Panc1 (cell line): Measurements from ENCODE around the gene SORL1. TPM values are rescaled to one million over a fixed set of nuclear protein-coding genes. Genes with fewer than 3 reads are reported as not detected.
"Not testable (repeated sequence)": the region's sequence is repeated elsewhere in the genome, so short reads cannot be mapped to it uniquely, and the experiment has no call there.

Experiments
- ATAC-seq: fragments of 200-7000 bp; cut with Tn5 transposase; 2 replicates; pipeline ENCODE4 v1.9.1; 2020; ENCODE audit warnings: mild to moderate bottlenecking, moderate library complexity
- BruUV-seq: library from RNA; stranded (reverse); fragments of 400-500 nt; replicated peaks from 2 replicates; lab custom pipeline; 2021; lab: Mats Ljungman, UMichigan
- CTCF ChIA-PET: fragments of 300-600 bp; sonication (Branson Sonifier 250); formaldehyde crosslinking; loops from one replicate; lab custom pipeline; 2022; ENCODE audit warnings: antibody characterized with exemption; lab: Charles Lee
- POLR2A ChIA-PET: fragments of 300-600 bp; sonication (Branson Sonifier 250); formaldehyde crosslinking; loops from one replicate; lab custom pipeline; 2022; ENCODE audit warnings: antibody characterized with exemption; lab: Charles Lee
- DNase-seq: peaks from one replicate; pipeline ENCODE4 v3.0.0-alpha.2; 2010; ENCODE audit warnings: low read depth, low spot score
- H3K27ac ChIP-seq: 2 replicates; pipeline ENCODE4 v1.5.1; 2011; ENCODE audit warnings: mild to moderate bottlenecking, low read length, inconsistent platforms
- H3K27me3 ChIP-seq: fragments of 200-500 bp; sonication (Bioruptor generic); 2 replicates; pipeline ENCODE4 v1.6.0; 2014; ENCODE audit warnings: low read length, inconsistent platforms; ENCODE audit not compliant: control insufficient read depth, insufficient read depth
- H3K36me3 ChIP-seq: fragments of 200-500 bp; sonication (Bioruptor generic); 2 replicates; pipeline ENCODE4 v1.5.1; 2014; ENCODE audit warnings: inconsistent platforms, mild to moderate bottlenecking, low read length, moderate library complexity; ENCODE audit not compliant: control insufficient read depth, insufficient read depth
- H3K4me1 ChIP-seq: 2 replicates; pipeline ENCODE4 v1.5.1; 2011; ENCODE audit warnings: inconsistent platforms, mild to moderate bottlenecking, low read length, moderate library complexity; ENCODE audit not compliant: control insufficient read depth, insufficient read depth
- H3K4me3 ChIP-seq, 2 experiments: 2 replicates each; pipeline ENCODE4 v1.5.1; 2011 to 2012; ENCODE audit warnings: low read depth in 2 of 2, low read length in 2 of 2, mild to moderate bottlenecking in 2 of 2, inconsistent platforms in 1 of 2, moderate library complexity in 1 of 2
- H3K9me3 ChIP-seq: fragments of 200-500 bp; sonication (Bioruptor generic); 2 replicates; pipeline ENCODE4 v1.5.1; 2014; ENCODE audit warnings: low read depth, mild to moderate bottlenecking, inconsistent platforms, low read length, moderate library complexity; ENCODE audit not compliant: control insufficient read depth, insufficient read depth
- CTCF ChIP-seq: fragments of 450-650 bp; IDR thresholded peaks from 2 replicates; pipeline ENCODE4 v1.5.1; 2017; ENCODE audit warnings: mild to moderate bottlenecking
- POLR2AphosphoS5 ChIP-seq: IDR thresholded peaks from 2 replicates; pipeline ENCODE4 v1.6.1; 2012; ENCODE audit warnings: mild to moderate bottlenecking, low read depth, low read length, moderate library complexity
- SIN3A ChIP-seq: IDR thresholded peaks from 2 replicates; pipeline ENCODE4 v1.6.1; 2012; ENCODE audit warnings: low read depth, mild to moderate bottlenecking, low read length, moderate library complexity, borderline replicate concordance; ENCODE audit not compliant: insufficient read depth
- TCF7L2 ChIP-seq: IDR thresholded peaks from 2 replicates; pipeline ENCODE4 v1.6.1; 2011; ENCODE audit warnings: mild to moderate bottlenecking, low read depth, low read length, inconsistent platforms
- in situ Hi-C: cut with HindIII; loops from 2 replicates; pipeline ENCODE4 v1.10.0; 2016; ENCODE audit warnings: low sequenced_read_pairs, low pct_unique_long_range_greater_than_20kb
- intact Hi-C: fragments of 100-400 bp; cut with micrococcal nuclease; formaldehyde crosslinking; loops from one replicate; pipeline ENCODE4 v1.10.0; 2022; ENCODE audit not compliant: unreplicated experiment
- total RNA-seq: library from RNA; stranded (reverse); gene quantifications from one replicate; pipeline ENCODE4 v1.2.1, GENCODE V29; 2021; ENCODE audit not compliant: unreplicated experiment
- TF ChIP-seq, protein P1 (sequence below), 2 experiments: IDR thresholded peaks; 2 replicates each; pipeline ENCODE4 v1.6.1; 2011 to 2012; ENCODE audit warnings: low read depth in 2 of 2, control low read depth in 1 of 2, low read length in 1 of 2, mild to moderate bottlenecking in 1 of 2, moderate library complexity in 1 of 2; ENCODE audit not compliant: insufficient read depth in 1 of 2

SORL1 gene
- total RNA-seq, 1 experiment from 2014 or later, result 36.3 TPM

DNA sequence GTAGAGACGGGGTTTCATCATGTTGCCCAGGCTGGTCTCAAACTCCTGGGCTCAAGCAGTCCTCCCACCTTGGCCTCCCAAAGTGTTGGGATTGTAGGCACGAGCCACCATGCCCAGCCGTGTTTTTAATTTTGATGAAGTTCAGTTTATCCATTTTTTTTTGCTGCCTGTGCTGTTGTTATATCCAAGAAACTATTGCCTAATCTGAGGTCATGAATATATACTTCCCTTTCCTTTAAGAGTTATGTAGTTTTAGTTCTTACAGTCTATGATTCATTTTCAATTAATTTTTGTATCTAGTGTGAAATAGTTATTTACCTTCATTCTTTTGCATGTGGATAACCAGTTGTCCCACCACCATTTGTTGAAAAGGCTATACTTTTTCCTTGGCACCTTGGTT is 50.9 kb downstream of the SORL1 start:
- ATAC-seq (no peak), DNase-seq (no peak)
- Histone ChIP-seq H3K9me3 (peaks cover 16% of the 10 kb centered on the region; the same call in 1 of the 2 replicates), H3K27ac (no peak overlapping the region), H3K4me3 (no peak overlapping the region), H3K27me3 (no peaks in the 10 kb centered on the region), H3K36me3 (no peaks in the 10 kb centered on the region; the same call in 1 of the 2 replicates), H3K4me1 (no peaks in the 10 kb centered on the region)
- ChIA-PET POLR2A (no interaction called here), CTCF (no interaction called here)
- BruUV-seq, result no TSS peak
- intact Hi-C loops, result no loop called here
- TF ChIP-seq POLR2AphosphoS5, result no peak
- no peak for TF ChIP-seq CTCF
- no peak for TF ChIP-seq SIN3A
- TF ChIP-seq TCF7L2, result no peak
- TF ChIP-seq, protein P1, sequence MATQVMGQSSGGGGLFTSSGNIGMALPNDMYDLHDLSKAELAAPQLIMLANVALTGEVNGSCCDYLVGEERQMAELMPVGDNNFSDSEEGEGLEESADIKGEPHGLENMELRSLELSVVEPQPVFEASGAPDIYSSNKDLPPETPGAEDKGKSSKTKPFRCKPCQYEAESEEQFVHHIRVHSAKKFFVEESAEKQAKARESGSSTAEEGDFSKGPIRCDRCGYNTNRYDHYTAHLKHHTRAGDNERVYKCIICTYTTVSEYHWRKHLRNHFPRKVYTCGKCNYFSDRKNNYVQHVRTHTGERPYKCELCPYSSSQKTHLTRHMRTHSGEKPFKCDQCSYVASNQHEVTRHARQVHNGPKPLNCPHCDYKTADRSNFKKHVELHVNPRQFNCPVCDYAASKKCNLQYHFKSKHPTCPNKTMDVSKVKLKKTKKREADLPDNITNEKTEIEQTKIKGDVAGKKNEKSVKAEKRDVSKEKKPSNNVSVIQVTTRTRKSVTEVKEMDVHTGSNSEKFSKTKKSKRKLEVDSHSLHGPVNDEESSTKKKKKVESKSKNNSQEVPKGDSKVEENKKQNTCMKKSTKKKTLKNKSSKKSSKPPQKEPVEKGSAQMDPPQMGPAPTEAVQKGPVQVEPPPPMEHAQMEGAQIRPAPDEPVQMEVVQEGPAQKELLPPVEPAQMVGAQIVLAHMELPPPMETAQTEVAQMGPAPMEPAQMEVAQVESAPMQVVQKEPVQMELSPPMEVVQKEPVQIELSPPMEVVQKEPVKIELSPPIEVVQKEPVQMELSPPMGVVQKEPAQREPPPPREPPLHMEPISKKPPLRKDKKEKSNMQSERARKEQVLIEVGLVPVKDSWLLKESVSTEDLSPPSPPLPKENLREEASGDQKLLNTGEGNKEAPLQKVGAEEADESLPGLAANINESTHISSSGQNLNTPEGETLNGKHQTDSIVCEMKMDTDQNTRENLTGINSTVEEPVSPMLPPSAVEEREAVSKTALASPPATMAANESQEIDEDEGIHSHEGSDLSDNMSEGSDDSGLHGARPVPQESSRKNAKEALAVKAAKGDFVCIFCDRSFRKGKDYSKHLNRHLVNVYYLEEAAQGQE (IDR thresholded peaks at IDR 0.05; ENCODE audit: insufficient read depth in 1 of 2, low read depth in 2 of 2, low read length in 1 of 2), result no peak
- in situ Hi-C loops, result no loop called here

DNA sequence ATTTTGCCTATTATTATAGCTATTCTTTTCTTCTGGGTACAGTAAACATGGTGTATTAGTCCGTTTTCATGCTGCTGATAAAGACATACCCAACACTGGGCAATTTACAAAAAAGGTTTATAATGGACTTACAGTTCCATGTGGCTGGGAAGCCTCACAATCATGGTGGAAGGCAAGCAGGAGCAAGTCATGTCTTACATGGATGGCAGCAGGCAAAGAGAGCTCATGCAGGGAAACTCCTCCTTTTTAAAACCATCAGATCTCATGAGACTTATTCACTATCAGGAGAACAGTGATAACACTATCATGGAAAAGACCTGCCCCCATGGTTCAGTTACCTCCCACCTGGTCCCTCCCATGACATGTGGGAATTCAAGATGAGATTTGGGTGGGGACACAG is 54.1 kb downstream of the SORL1 start:
- peaks cover 16% of the 10 kb centered on the region; the same call in 1 of the 2 replicates for H3K9me3 ChIP-seq
- BruUV-seq, POLR2A ChIA-PET, H3K4me3 ChIP-seq, ATAC-seq, in situ Hi-C loops, DNase-seq, H3K4me1 ChIP-seq, intact Hi-C loops, H3K36me3 ChIP-seq, H3K27me3 ChIP-seq, CTCF ChIA-PET, H3K27ac ChIP-seq: not testable (repeated sequence)

- CTCF ChIA-PET, result no interaction called here
- POLR2A ChIA-PET, result no interaction called here
- Histone ChIP-seq H3K9me3 (peaks cover 16% of the 10 kb centered on the region; the same call in 1 of the 2 replicates), H3K27me3 (no peaks in the 10 kb centered on the region), H3K4me1 (no peaks in the 10 kb centered on the region), H3K27ac (no peak overlapping the region), H3K36me3 (no peaks in the 10 kb centered on the region), H3K4me3 (no peak overlapping the region)
- in situ Hi-C loops (no loop called here), intact Hi-C loops (no loop called here)
- ATAC-seq (no peak), DNase-seq (no peak)
- no TSS peak for BruUV-seq
- TF ChIP-seq TCF7L2 (no peak), POLR2AphosphoS5 (no peak), CTCF (no peak), SIN3A (no peak)
- TF ChIP-seq, protein P1 (IDR thresholded peaks at IDR 0.05; ENCODE audit: insufficient read depth in 1 of 2, low read depth in 2 of 2, low read length in 1 of 2), result no peak
Measured at GRCh38 chr11:121508449-121508848, 56.3 kb downstream of the SORL1 start.
